Ovary (tissue), 9 donors: Measurements from ENCODE around the gene AIMP2. TPM values are rescaled to one million over a fixed set of nuclear protein-coding genes. Genes with fewer than 3 reads are reported as not detected.
A peak's percentile ranks its signal among the peaks of the same experiment; 100 is the strongest.

Experiments used
- DNase-seq, 5 donors: peaks; one replicate each; pipeline ENCODE4 v3.0.0-alpha.2; 2019 to 2020
- H3K27ac ChIP-seq, 2 donors: fragments of 200-600 bp; one replicate each; pipeline versions ENCODE4 v1.5.1 to v1.8.0; 2019 to 2022
- H3K27me3 ChIP-seq: fragments of 200-600 bp; one replicate; pipeline ENCODE4 v1.8.0; 2022
- H3K36me3 ChIP-seq: fragments of 200-600 bp; sonication (generic); one replicate; pipeline ENCODE4 v1.5.1; 2019
- H3K4me1 ChIP-seq: one replicate; pipeline ENCODE4 v1.8.1; 2013; ENCODE audit warnings: mild to moderate bottlenecking, moderate library complexity; ENCODE audit not compliant: insufficient read depth
- H3K4me3 ChIP-seq: fragments of 200-600 bp; sonication (generic); one replicate; pipeline ENCODE4 v1.5.1; 2017
- H3K9me3 ChIP-seq, 2 donors: fragments of 200-600 bp in 1 of 2; sonication (generic) in 1 of 2; one replicate each; pipeline versions ENCODE4 v1.5.1 to v1.8.1; 2013 to 2019; ENCODE audit warnings: mild to moderate bottlenecking in 1 of 2, moderate library complexity in 1 of 2
- EP300 ChIP-seq: sonication (generic); formaldehyde crosslinking; IDR thresholded peaks from one replicate; pipeline ENCODE4 v1.6.1; 2017; ENCODE audit warnings: antibody characterized with exemption
- POLR2A ChIP-seq: fragments of 450-650 bp; IDR thresholded peaks from one replicate; pipeline ENCODE4 v1.6.1; 2017; ENCODE audit warnings: antibody characterized with exemption, mild to moderate bottlenecking, moderate library complexity
- WGBS, 3 donors: extraction: QIAGEN DNeasy Blood & Tissue Kit in 1 of 3; methylation state at CpG; one replicate each; pipeline versions ENCODE4 v1.1.5 to v1.1.7; 2013 to 2017; 5-methylcytosine and 5-hydroxymethylcytosine counted together
- intact Hi-C, 4 donors: fragments of 100-400 bp; cut with DNase I; formaldehyde crosslinking; loops; one replicate each; pipeline versions ENCODE4 v1.11.0 to v1.15.1; 2022 to 2023
- polyA plus RNA-seq, 2 donors: library from polyadenylated mRNA; stranded (reverse); fragments of 200-250 nt in 1 of 2; fragments of 350-450 nt in 1 of 2; fragmentation: Illumina TruSeq in 1 of 2; extraction: RNeasy Lipid Tissue Mini Kit (QIAGEN cat#74804) in 1 of 2; gene quantifications; one replicate each; pipeline ENCODE4 v1.2.3, GENCODE V29; 2013 to 2014
- total RNA-seq, 7 donors: library from RNA; depleted of rRNA in 2 of 7; stranded (reverse); fragments of >200 nt in 2 of 7; fragmentation: NEBNext Ultra II Directional in 3 of 7; extraction: Animal tissue kit (Norgen Biotek cat#: 25700) in 3 of 7; gene quantifications; one replicate each; pipeline versions ENCODE4 v1.1.0 to v1.2.4, GENCODE V29; 2016 to 2023
- TF ChIP-seq, protein P1 (sequence below), 3 donors: fragments of 450-650 bp in 2 of 3; fragments of 200-600 bp in 1 of 3; IDR thresholded peaks; one replicate each; pipeline versions ENCODE4 v1.5.1 to v1.8.0; 2016 to 2022; ENCODE audit warnings: antibody characterized with exemption in 3 of 3, mild to moderate bottlenecking in 1 of 3
- donor health status: DM: no; HTN: no; CAD: no; lungs with moderate emphysema.
- donor health status: DM: no; HTN: no; CAD: no.
- donor health status: Bipolar disorder and iron deficiency.
- donor health status: DM: yes; HTN: yes; CAD: no.
- donor health status: DM: no; HTN: no; CAD: no.
- donor health status: DM: yes; HTN: yes; CAD: no.

AIMP2 gene
- total and polyA plus RNA-seq, 9 donors: 14.1 to 37.1 (median 17.8) TPM

GRCh38 chr7:6032167-6032566, 23.1 kb downstream of the AIMP2 start:
- TF ChIP-seq EP300 (no peak), POLR2A (no peak)
- TF ChIP-seq, protein P1, sequence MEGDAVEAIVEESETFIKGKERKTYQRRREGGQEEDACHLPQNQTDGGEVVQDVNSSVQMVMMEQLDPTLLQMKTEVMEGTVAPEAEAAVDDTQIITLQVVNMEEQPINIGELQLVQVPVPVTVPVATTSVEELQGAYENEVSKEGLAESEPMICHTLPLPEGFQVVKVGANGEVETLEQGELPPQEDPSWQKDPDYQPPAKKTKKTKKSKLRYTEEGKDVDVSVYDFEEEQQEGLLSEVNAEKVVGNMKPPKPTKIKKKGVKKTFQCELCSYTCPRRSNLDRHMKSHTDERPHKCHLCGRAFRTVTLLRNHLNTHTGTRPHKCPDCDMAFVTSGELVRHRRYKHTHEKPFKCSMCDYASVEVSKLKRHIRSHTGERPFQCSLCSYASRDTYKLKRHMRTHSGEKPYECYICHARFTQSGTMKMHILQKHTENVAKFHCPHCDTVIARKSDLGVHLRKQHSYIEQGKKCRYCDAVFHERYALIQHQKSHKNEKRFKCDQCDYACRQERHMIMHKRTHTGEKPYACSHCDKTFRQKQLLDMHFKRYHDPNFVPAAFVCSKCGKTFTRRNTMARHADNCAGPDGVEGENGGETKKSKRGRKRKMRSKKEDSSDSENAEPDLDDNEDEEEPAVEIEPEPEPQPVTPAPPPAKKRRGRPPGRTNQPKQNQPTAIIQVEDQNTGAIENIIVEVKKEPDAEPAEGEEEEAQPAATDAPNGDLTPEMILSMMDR (IDR thresholded peaks at IDR 0.05): no peak
- no peaks in the 10 kb centered on the region for H3K36me3 ChIP-seq
- DNase-seq: no peak
- intact Hi-C loops: no loop called here
- no peaks in the 10 kb centered on the region for H3K27me3 ChIP-seq
- H3K27ac ChIP-seq: no peak overlapping the region
- WGBS, 3 donors: 74 to 84% (median 78%) methylated on average over 5 of the region's 5 CpGs
- no peaks in the 10 kb centered on the region for H3K9me3 ChIP-seq
- no peaks in the 10 kb centered on the region for H3K4me1 ChIP-seq
- H3K4me3 ChIP-seq: no peak overlapping the region

DNA sequence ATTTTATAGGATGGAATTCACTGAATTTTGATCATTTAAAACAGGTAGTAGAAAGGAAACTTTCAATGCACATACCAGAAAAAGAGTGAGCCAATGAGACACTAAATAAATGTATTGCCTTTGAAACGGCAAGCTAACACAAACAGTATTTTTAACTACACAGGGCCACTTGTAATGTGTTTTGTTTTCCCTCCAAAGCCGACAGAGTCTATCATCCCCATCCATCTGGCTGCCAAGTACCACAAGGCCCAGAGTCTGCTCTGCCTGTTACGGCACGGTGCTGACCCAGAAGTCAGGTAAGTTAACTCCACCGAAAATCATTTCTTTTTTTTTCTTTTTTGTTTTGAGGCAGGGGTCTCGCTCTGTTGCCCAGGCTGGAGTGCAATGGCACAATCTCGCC, 23.6 kb downstream of the AIMP2 start:
- Histone ChIP-seq H3K27me3 (no peaks in the 10 kb centered on the region), H3K27ac (no peak overlapping the region), H3K36me3 (no peaks in the 10 kb centered on the region), H3K9me3 (no peaks in the 10 kb centered on the region), H3K4me1 (no peaks in the 10 kb centered on the region), H3K4me3 (no peak overlapping the region)
- no peak for DNase-seq
- TF ChIP-seq, protein P1 (IDR thresholded peaks at IDR 0.05): no peak
- TF ChIP-seq POLR2A: no peak
- TF ChIP-seq EP300: no peak
- 81 to 88% (median 82%) methylated on average over 7 of the region's 7 CpGs for WGBS, 3 donors
- intact Hi-C loops: no loop called here

- Histone ChIP-seq H3K36me3 (no peaks in the 10 kb centered on the region), H3K4me3 (no peak overlapping the region), H3K27me3 (no peaks in the 10 kb centered on the region), H3K27ac (no peak overlapping the region), H3K9me3 (no peaks in the 10 kb centered on the region), H3K4me1 (no peaks in the 10 kb centered on the region)
- no peak for DNase-seq
- WGBS, 3 donors: 89 to 90% (median 89%) methylated on average over 10 of the region's 10 CpGs
- TF ChIP-seq EP300: no peak
- no peak for TF ChIP-seq POLR2A
- TF ChIP-seq, protein P1 (IDR thresholded peaks at IDR 0.05): no peak
- intact Hi-C loops: no loop called here
These were observed 26.1 kb downstream of the AIMP2 start for GRCh38 chr7:6035165-6035564.

- WGBS, 3 donors: 89 to 93% (median 92%) methylated on average over 13 of the region's 13 CpGs
- no peak overlapping the region for H3K27ac ChIP-seq
- no peaks in the 10 kb centered on the region for H3K36me3 ChIP-seq
- intact Hi-C loops: no loop called here
- peak in 1 of 5 donors; percentile 21 for DNase-seq
- TF ChIP-seq, protein P1 (IDR thresholded peaks at IDR 0.05): no peak
- no peak for TF ChIP-seq POLR2A
- TF ChIP-seq EP300: no peak
- no peaks in the 10 kb centered on the region for H3K9me3 ChIP-seq
- H3K27me3 ChIP-seq: no peaks in the 10 kb centered on the region
- no peak overlapping the region for H3K4me3 ChIP-seq
- H3K4me1 ChIP-seq: no peaks in the 10 kb centered on the region
These were observed 26.6 kb downstream of the AIMP2 start for GRCh38 chr7:6035686-6036085.
